Hepatocyte (in vitro differentiated cells): Measurements from ENCODE around the gene CBARP. TPM values are rescaled to one million over a fixed set of nuclear protein-coding genes. Genes with fewer than 3 reads are reported as not detected.

ENCODE experiments used
- DNase-seq: peaks from one replicate; pipeline ENCODE4 v3.0.0-alpha.2; 2016; ENCODE audit warnings: low spot score
- H2AFZ ChIP-seq: fragments of 200-600 bp; sonication (generic); 2 replicates; pipeline ENCODE4 v1.6.0; 2016; ENCODE audit warnings: antibody characterized with exemption, mild to moderate bottlenecking
- H3K27ac ChIP-seq: fragments of 200-600 bp; sonication (generic); 2 replicates; pipeline ENCODE4 v1.5.1; 2016; ENCODE audit warnings: mild to moderate bottlenecking
- H3K27me3 ChIP-seq: fragments of 200-600 bp; sonication (generic); 2 replicates; pipeline ENCODE4 v1.6.1; 2016
- H3K36me3 ChIP-seq: fragments of 200-600 bp; sonication (generic); replicated peaks from 2 replicates; pipeline ENCODE4 v1.5.1; 2016; ENCODE audit warnings: low read depth; ENCODE audit not compliant: insufficient read depth
- H3K4me1 ChIP-seq: fragments of 200-600 bp; sonication (generic); 2 replicates; pipeline ENCODE4 v1.5.1; 2016; ENCODE audit warnings: mild to moderate bottlenecking, moderate library complexity; ENCODE audit not compliant: insufficient read depth
- H3K4me2 ChIP-seq: fragments of 200-600 bp; sonication (generic); 2 replicates; pipeline ENCODE4 v1.6.0; 2016
- H3K4me3 ChIP-seq: fragments of 200-600 bp; sonication (generic); 2 replicates; pipeline ENCODE4 v1.5.1; 2016; ENCODE audit warnings: mild to moderate bottlenecking
- H3K79me2 ChIP-seq: fragments of 200-600 bp; sonication (generic); 2 replicates; pipeline ENCODE4 v1.6.0; 2017; ENCODE audit warnings: mild to moderate bottlenecking
- H3K9me2 ChIP-seq: fragments of 200-600 bp; sonication (generic); replicated peaks from 2 replicates; pipeline ENCODE4 v1.6.0; 2017; ENCODE audit warnings: mild to moderate bottlenecking; ENCODE audit not compliant: insufficient read depth
- H3K9me3 ChIP-seq: fragments of 200-600 bp; sonication (generic); 2 replicates; pipeline ENCODE4 v1.5.1; 2016; ENCODE audit warnings: low read depth, mild to moderate bottlenecking
- H4K20me1 ChIP-seq: fragments of 200-600 bp; sonication (generic); 2 replicates; pipeline ENCODE4 v1.6.0; 2016; ENCODE audit warnings: mild to moderate bottlenecking; ENCODE audit not compliant: insufficient read depth, poor library complexity, severe bottlenecking
- CTCF ChIP-seq: fragments of 200-600 bp; sonication (generic); IDR thresholded peaks from 2 replicates; pipeline ENCODE4 v1.5.1; 2016; ENCODE audit warnings: antibody characterized with exemption, mild to moderate bottlenecking; ENCODE audit not compliant: poor library complexity
- EZH2 ChIP-seq: fragments of 200-600 bp; sonication (generic); IDR thresholded peaks from 2 replicates; pipeline ENCODE4 v1.6.1; 2016; ENCODE audit warnings: antibody characterized with exemption, mild to moderate bottlenecking, borderline replicate concordance
- EZH2phosphoT487 ChIP-seq: fragments of 200-600 bp; sonication (generic); IDR thresholded peaks from one replicate; pipeline ENCODE4 v1.6.1; 2018; ENCODE audit warnings: antibody characterized with exemption, mild to moderate bottlenecking, low read depth, moderate library complexity; ENCODE audit not compliant: unreplicated experiment, severe bottlenecking
- WGBS: methylation state at CpG from one replicate; pipeline ENCODE4 v1.1.6; 2016; ENCODE audit warnings: low lambda C conversion rate; ENCODE audit errors: missing lambda C conversion rate; 5-methylcytosine and 5-hydroxymethylcytosine counted together
- polyA plus RNA-seq: library from polyadenylated mRNA; unstranded; fragments of >200 nt; fragmentation: Nextera tagmentation; extraction: Ambion mirVana; gene quantifications from 2 replicates; pipeline ENCODE4 v1.2.1, GENCODE V29; 2016
- total RNA-seq: library from RNA; depleted of rRNA; stranded (reverse); fragments of >200 nt; gene quantifications from 2 replicates; pipeline ENCODE4 v1.2.3, GENCODE V29; 2014

The CBARP gene
- total and polyA plus RNA-seq, 2 experiments from 2014 or later, result 4.2 to 7.1 TPM

- no peak for DNase-seq
- Histone ChIP-seq H3K27ac (peak overlapping the region; percentile 91), H2AFZ (no peak overlapping the region), H3K9me3 (no peaks in the 10 kb centered on the region), H3K36me3 (no peaks in the 10 kb centered on the region), H3K4me2 (peak overlapping the region; percentile 97), H3K4me3 (no peak overlapping the region), H3K79me2 (peaks cover 25% of the 10 kb centered on the region), H3K4me1 (peaks cover 29% of the 10 kb centered on the region), H4K20me1 (no peaks in the 10 kb centered on the region), H3K9me2 (no peaks in the 10 kb centered on the region), H3K27me3 (no peaks in the 10 kb centered on the region)
- TF ChIP-seq CTCF, result no peak
- no peak for TF ChIP-seq EZH2phosphoT487
- TF ChIP-seq EZH2, result no peak
- 88% methylated on average over 10 of the region's 11 CpGs for WGBS
These were observed 1.6 kb upstream of the CBARP start for GRCh38 chr19:1239420-1239795.

DNA sequence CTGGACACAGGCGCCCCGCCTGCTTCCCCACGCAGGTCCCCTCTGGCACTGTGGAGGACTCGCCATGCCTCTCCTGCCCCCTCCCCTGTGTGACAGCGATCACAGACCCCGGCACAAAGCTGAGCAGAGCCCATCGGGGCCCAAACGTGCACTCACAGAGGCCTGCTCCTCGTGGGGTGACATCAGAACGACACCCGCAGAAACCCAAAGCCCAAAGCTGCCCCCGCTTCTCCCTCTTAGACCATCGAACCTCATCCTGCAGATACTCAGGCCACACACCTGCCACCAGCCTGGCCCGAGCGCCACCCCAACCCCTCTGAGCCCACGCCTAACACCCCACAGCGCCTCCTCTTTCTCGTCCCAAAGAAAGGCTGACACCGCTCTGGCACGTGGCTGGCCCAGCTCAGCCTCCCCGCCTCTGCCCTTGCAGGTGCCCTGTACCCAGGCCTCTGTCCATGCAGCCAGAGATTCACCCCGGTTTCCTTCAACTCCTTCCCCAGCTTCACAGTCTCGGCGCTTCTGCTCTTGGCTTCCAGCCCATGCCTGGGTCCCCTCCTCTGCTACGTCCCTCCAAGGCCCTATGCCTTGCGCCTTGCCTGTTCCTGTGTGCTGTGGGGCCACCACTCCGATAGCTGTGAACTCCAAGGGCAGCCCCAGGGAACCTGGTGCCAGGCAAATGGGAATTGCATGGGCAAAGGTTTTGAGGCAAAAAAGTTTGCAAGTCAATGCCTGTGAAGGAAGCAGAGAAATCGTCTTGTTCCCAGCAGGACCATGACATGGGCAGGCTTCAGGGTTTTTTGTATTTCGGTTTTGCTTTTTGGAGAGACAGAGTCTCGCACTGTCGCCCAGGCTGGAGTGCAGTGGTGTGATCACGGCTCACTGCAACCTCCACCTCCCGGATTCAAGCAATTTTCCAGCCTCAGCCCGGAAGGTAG lies 831 bp upstream of the CBARP start:
- 83% methylated on average over 33 of the region's 34 CpGs for WGBS
- DNase-seq, result no peak
- no peaks in the 10 kb centered on the region for H4K20me1 ChIP-seq
- peaks cover 21% of the 10 kb centered on the region for H3K79me2 ChIP-seq
- no peaks in the 10 kb centered on the region for H3K9me2 ChIP-seq
- H3K27ac ChIP-seq, result peak overlapping the region; percentile 46
- H3K4me2 ChIP-seq, result peak overlapping the region; percentile 88
- H3K27me3 ChIP-seq, result no peaks in the 10 kb centered on the region
- no peaks in the 10 kb centered on the region for H3K9me3 ChIP-seq
- no peak for TF ChIP-seq EZH2
- no peak for TF ChIP-seq EZH2phosphoT487
- no peak for TF ChIP-seq CTCF
- no peak overlapping the region for H3K4me3 ChIP-seq
- peaks cover 22% of the 10 kb centered on the region for H3K4me1 ChIP-seq
- no peaks in the 10 kb centered on the region for H3K36me3 ChIP-seq
- H2AFZ ChIP-seq, result no peak overlapping the region

GRCh38 chr19:1237027-1237659 lies 662 bp downstream of the CBARP start:
- DNase-seq, result peak; percentile 59
- H3K27ac ChIP-seq, result no peak overlapping the region

More at GRCh38 chr19:1237027-1237659, 662 bp downstream of the CBARP start:
- H3K9me3 ChIP-seq, result no peaks in the 10 kb centered on the region
- H3K79me2 ChIP-seq, result peaks cover 8% of the 10 kb centered on the region
- no peak for TF ChIP-seq EZH2phosphoT487
- TF ChIP-seq CTCF, result no peak
- TF ChIP-seq EZH2, result no peak
- no peaks in the 10 kb centered on the region for H4K20me1 ChIP-seq
- H2AFZ ChIP-seq, result peak overlapping the region; percentile 26
- no peaks in the 10 kb centered on the region for H3K9me2 ChIP-seq
- H3K4me1 ChIP-seq, result peaks cover 27% of the 10 kb centered on the region
- no peaks in the 10 kb centered on the region for H3K36me3 ChIP-seq
- peak overlapping the region; percentile 97 for H3K4me3 ChIP-seq
- H3K4me2 ChIP-seq, result peak overlapping the region; percentile 100
- 2% methylated on average over 33 of the region's 60 CpGs for WGBS
- H3K27me3 ChIP-seq, result no peaks in the 10 kb centered on the region
